ENCODE data around the gene MRPS22. TPM values are rescaled to one million over a fixed set of nuclear protein-coding genes. Genes with fewer than 3 reads are reported as not detected.

The MRPS22 gene
- total RNA-seq, 3 donors from 2014 or later (not counting 1 experiment from before 2014, with no cell fraction given): 32.4 to 39.1 (median 35.3) TPM

GRCh38 chr3:139355891-139356290, 12.1 kb downstream of the MRPS22 start:
- no peaks in the 10 kb centered on the region for H3K9me3 Mint-ChIP-seq
- H3K27me3 Mint-ChIP-seq (ENCODE audit: low read depth in 2 of 2): no peaks in the 10 kb centered on the region
- H3K36me3 Mint-ChIP-seq: peaks cover 46% of the 10 kb centered on the region
- ATAC-seq (no peak), DNase-seq (no peak)
- H3K27me3 ChIP-seq (ENCODE audit: control insufficient read depth, insufficient read depth, low read length): no peaks in the 10 kb centered on the region
- 17% methylated on average over 1 of the region's 1 CpG for WGBS (ENCODE audit: insufficient coverage)
- no peaks in the 10 kb centered on the region for H3K9me3 ChIP-seq (ENCODE audit: control insufficient read depth, insufficient read depth, low read length)
- no peak overlapping the region for H3K27ac ChIP-seq (ENCODE audit: low read length)
- H3K36me3 ChIP-seq (ENCODE audit: control insufficient read depth, insufficient read depth, low read length): peaks cover 80% of the 10 kb centered on the region
- no peak overlapping the region for H3K4me3 ChIP-seq (ENCODE audit: low read length)
- TF ChIP-seq, protein P1, sequence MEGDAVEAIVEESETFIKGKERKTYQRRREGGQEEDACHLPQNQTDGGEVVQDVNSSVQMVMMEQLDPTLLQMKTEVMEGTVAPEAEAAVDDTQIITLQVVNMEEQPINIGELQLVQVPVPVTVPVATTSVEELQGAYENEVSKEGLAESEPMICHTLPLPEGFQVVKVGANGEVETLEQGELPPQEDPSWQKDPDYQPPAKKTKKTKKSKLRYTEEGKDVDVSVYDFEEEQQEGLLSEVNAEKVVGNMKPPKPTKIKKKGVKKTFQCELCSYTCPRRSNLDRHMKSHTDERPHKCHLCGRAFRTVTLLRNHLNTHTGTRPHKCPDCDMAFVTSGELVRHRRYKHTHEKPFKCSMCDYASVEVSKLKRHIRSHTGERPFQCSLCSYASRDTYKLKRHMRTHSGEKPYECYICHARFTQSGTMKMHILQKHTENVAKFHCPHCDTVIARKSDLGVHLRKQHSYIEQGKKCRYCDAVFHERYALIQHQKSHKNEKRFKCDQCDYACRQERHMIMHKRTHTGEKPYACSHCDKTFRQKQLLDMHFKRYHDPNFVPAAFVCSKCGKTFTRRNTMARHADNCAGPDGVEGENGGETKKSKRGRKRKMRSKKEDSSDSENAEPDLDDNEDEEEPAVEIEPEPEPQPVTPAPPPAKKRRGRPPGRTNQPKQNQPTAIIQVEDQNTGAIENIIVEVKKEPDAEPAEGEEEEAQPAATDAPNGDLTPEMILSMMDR (IDR thresholded peaks at IDR 0.05): no peak
- intact Hi-C loops (cut with micrococcal nuclease): no loop called here
- H3K4me3 Mint-ChIP-seq: no peak overlapping the region
- H3K27ac Mint-ChIP-seq: peak overlapping the region; percentile 14 to 59
- no peaks in the 10 kb centered on the region for H3K4me1 ChIP-seq (ENCODE audit: control insufficient read depth, insufficient read depth, low read length)
- peaks cover 7 to 15% of the 10 kb centered on the region in 2 donors for H3K4me1 Mint-ChIP-seq

GRCh38 chr3:139357899-139358298, 14.1 kb downstream of the MRPS22 start:
- TF ChIP-seq, protein P1 (IDR thresholded peaks at IDR 0.05): no peak
- intact Hi-C loops (cut with micrococcal nuclease): no loop called here
- 86% methylated on average over 2 of the region's 4 CpGs for WGBS (ENCODE audit: insufficient coverage)
- no peak overlapping the region for H3K27ac ChIP-seq (ENCODE audit: low read length)
- H3K27me3 ChIP-seq (ENCODE audit: control insufficient read depth, insufficient read depth, low read length): no peaks in the 10 kb centered on the region
- Mint-ChIP-seq H3K36me3 (peaks cover 45% of the 10 kb centered on the region), H3K27ac (peak overlapping the region; percentile 13 to 27), H3K27me3 (ENCODE audit: low read depth in 2 of 2) (no peaks in the 10 kb centered on the region), H3K9me3 (no peaks in the 10 kb centered on the region), H3K4me1 (peaks cover 7 to 15% of the 10 kb centered on the region in 2 donors), H3K4me3 (no peak overlapping the region)
- DNase-seq (no peak), ATAC-seq (no peak)
- no peak overlapping the region for H3K4me3 ChIP-seq (ENCODE audit: low read length)
- H3K36me3 ChIP-seq (ENCODE audit: control insufficient read depth, insufficient read depth, low read length): peaks cover 85% of the 10 kb centered on the region
- no peaks in the 10 kb centered on the region for H3K9me3 ChIP-seq (ENCODE audit: control insufficient read depth, insufficient read depth, low read length)
- no peaks in the 10 kb centered on the region for H3K4me1 ChIP-seq (ENCODE audit: control insufficient read depth, insufficient read depth, low read length)

GRCh38 chr3:139358841-139359562, 15.2 kb downstream of the MRPS22 start:
- intact Hi-C loops (cut with micrococcal nuclease): no loop called here
- Histone ChIP-seq H3K4me1 (ENCODE audit: control insufficient read depth, insufficient read depth, low read length) (no peaks in the 10 kb centered on the region), H3K4me3 (ENCODE audit: low read length) (no peak overlapping the region), H3K36me3 (ENCODE audit: control insufficient read depth, insufficient read depth, low read length) (peaks cover 88% of the 10 kb centered on the region), H3K27ac (ENCODE audit: low read length) (no peak overlapping the region), H3K9me3 (ENCODE audit: control insufficient read depth, insufficient read depth, low read length) (no peaks in the 10 kb centered on the region), H3K27me3 (ENCODE audit: control insufficient read depth, insufficient read depth, low read length) (no peaks in the 10 kb centered on the region)
- Mint-ChIP-seq H3K4me3 (no peak overlapping the region), H3K36me3 (peaks cover 36% of the 10 kb centered on the region), H3K4me1 (peaks cover 7 to 15% of the 10 kb centered on the region in 2 donors), H3K27me3 (ENCODE audit: low read depth in 2 of 2) (no peaks in the 10 kb centered on the region), H3K27ac (peak overlapping the region in 1 of 2 donors; percentile 14), H3K9me3 (no peaks in the 10 kb centered on the region)
- WGBS (ENCODE audit: insufficient coverage): 93% methylated on average over 3 of the region's 3 CpGs
- no peak for DNase-seq
- TF ChIP-seq, protein P1 (IDR thresholded peaks at IDR 0.05): no peak
- ATAC-seq: no peak

DNA sequence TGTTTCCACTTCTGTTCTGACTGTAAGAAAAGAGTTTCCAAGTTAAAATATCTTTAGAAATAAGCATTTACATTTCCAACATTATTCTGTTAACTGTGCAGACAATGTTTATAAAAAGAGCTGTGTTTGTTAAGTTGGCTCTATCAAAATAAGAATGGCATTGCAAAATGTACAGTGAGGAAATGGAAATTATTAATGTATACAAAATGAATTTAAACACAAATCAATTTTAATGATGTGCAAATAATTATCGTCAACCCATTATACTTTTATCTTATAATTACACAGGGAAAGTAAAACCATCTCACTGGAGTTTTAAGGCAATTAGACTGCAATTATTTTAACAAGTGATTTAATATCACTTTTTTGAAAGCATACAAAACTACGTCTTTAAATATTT, 17.5 kb downstream of the MRPS22 start:
- H3K36me3 ChIP-seq (ENCODE audit: control insufficient read depth, insufficient read depth, low read length): peaks cover 95% of the 10 kb centered on the region
- intact Hi-C loops (cut with micrococcal nuclease): no loop called here
- no peaks in the 10 kb centered on the region for H3K27me3 ChIP-seq (ENCODE audit: control insufficient read depth, insufficient read depth, low read length)
- Mint-ChIP-seq H3K9me3 (no peaks in the 10 kb centered on the region), H3K27ac (peak overlapping the region in 1 of 2 donors; percentile 48), H3K4me3 (no peak overlapping the region), H3K36me3 (peaks cover 32% of the 10 kb centered on the region), H3K4me1 (peaks cover 3 to 5% of the 10 kb centered on the region in 2 donors), H3K27me3 (ENCODE audit: low read depth in 2 of 2) (no peaks in the 10 kb centered on the region)
- no peaks in the 10 kb centered on the region for H3K9me3 ChIP-seq (ENCODE audit: control insufficient read depth, insufficient read depth, low read length)
- ATAC-seq: no peak
- DNase-seq: no peak
- WGBS (ENCODE audit: insufficient coverage): 100% methylated on average over 1 of the region's 2 CpGs
- no peak overlapping the region for H3K27ac ChIP-seq (ENCODE audit: low read length)
- H3K4me3 ChIP-seq (ENCODE audit: low read length): no peak overlapping the region
- TF ChIP-seq, protein P1 (IDR thresholded peaks at IDR 0.05): no peak
- no peaks in the 10 kb centered on the region for H3K4me1 ChIP-seq (ENCODE audit: control insufficient read depth, insufficient read depth, low read length)
